ENCODE measurements around the gene MYT1. TPM values are rescaled to one million over a fixed set of nuclear protein-coding genes. Genes with fewer than 3 reads are reported as not detected.
A peak's percentile ranks its signal among the peaks of the same experiment; 100 is the strongest.

The MYT1 gene
- total and polyA plus RNA-seq, 2 of the 13 experiments (the other 11 are each of a cell fraction or from before 2014, with no cell fraction given), result 0.58 to 2.5 TPM

GRCh38 chr20:64188682-64189529 is 24.7 kb downstream of the MYT1 start (continued):
- 0 out of 2 replicates have a peak, but pooled peaks have one; percentile 2 for TF ChIP-seq STAG1 (CRISPR knock-in tag; IDR thresholded peaks at IDR 0.05)
- no peak for TF ChIP-seq ZNF781 (CRISPR knock-in tag; IDR thresholded peaks at IDR 0.05; ENCODE audit: borderline replicate concordance, not compliant biosample characterization)
- no peak for TF ChIP-seq HOXA7 (CRISPR knock-in tag; IDR thresholded peaks at IDR 0.05)
- TF ChIP-seq ZFP1 (CRISPR knock-in tag; IDR thresholded peaks at IDR 0.05), result no peak; the same call in 1 of the 2 replicates
- no peak for TF ChIP-seq SIN3B (IDR thresholded peaks at IDR 0.05; ENCODE audit: low read length)
- peak; percentile 2; the same call in 1 of the 2 replicates for TF ChIP-seq ZNF776 (CRISPR knock-in tag; IDR thresholded peaks at IDR 0.05)
- 0 out of 2 replicates have a peak, but pooled peaks have one; percentile 14 for TF ChIP-seq HINFP (CRISPR knock-in tag; IDR thresholded peaks at IDR 0.05; ENCODE audit: low read depth)
- TF ChIP-seq KDM5A (IDR thresholded peaks at IDR 0.05; ENCODE audit: borderline replicate concordance, low read length), result no peak; the same call in 1 of the 2 replicates
- TF ChIP-seq HMGA1 (CRISPR knock-in tag; conservative IDR thresholded peaks at IDR 0.05), result no peak
- TF ChIP-seq, protein P1, sequence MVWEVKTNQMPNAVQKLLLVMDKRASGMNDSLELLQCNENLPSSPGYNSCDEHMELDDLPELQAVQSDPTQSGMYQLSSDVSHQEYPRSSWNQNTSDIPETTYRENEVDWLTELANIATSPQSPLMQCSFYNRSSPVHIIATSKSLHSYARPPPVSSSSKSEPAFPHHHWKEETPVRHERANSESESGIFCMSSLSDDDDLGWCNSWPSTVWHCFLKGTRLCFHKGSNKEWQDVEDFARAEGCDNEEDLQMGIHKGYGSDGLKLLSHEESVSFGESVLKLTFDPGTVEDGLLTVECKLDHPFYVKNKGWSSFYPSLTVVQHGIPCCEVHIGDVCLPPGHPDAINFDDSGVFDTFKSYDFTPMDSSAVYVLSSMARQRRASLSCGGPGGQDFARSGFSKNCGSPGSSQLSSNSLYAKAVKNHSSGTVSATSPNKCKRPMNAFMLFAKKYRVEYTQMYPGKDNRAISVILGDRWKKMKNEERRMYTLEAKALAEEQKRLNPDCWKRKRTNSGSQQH (CRISPR knock-in tag; IDR thresholded peaks at IDR 0.05; ENCODE audit: low read depth), result no peak
- no peak for TF ChIP-seq MZF1 (CRISPR knock-in tag; IDR thresholded peaks at IDR 0.05; ENCODE audit: borderline replicate concordance)
- no peak for TF ChIP-seq MBNL3 (CRISPR knock-in tag; conservative IDR thresholded peaks at IDR 0.05)
- no peak for TF ChIP-seq ZMAT3 (CRISPR knock-in tag; conservative IDR thresholded peaks at IDR 0.05)
- TF ChIP-seq, protein P2, sequence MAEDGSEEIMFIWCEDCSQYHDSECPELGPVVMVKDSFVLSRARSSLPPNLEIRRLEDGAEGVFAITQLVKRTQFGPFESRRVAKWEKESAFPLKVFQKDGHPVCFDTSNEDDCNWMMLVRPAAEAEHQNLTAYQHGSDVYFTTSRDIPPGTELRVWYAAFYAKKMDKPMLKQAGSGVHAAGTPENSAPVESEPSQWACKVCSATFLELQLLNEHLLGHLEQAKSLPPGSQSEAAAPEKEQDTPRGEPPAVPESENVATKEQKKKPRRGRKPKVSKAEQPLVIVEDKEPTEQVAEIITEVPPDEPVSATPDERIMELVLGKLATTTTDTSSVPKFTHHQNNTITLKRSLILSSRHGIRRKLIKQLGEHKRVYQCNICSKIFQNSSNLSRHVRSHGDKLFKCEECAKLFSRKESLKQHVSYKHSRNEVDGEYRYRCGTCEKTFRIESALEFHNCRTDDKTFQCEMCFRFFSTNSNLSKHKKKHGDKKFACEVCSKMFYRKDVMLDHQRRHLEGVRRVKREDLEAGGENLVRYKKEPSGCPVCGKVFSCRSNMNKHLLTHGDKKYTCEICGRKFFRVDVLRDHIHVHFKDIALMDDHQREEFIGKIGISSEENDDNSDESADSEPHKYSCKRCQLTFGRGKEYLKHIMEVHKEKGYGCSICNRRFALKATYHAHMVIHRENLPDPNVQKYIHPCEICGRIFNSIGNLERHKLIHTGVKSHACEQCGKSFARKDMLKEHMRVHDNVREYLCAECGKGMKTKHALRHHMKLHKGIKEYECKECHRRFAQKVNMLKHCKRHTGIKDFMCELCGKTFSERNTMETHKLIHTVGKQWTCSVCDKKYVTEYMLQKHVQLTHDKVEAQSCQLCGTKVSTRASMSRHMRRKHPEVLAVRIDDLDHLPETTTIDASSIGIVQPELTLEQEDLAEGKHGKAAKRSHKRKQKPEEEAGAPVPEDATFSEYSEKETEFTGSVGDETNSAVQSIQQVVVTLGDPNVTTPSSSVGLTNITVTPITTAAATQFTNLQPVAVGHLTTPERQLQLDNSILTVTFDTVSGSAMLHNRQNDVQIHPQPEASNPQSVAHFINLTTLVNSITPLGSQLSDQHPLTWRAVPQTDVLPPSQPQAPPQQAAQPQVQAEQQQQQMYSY (CRISPR knock-in tag; IDR thresholded peaks at IDR 0.05), result no peak
- no peak; the same call in 1 of the 2 replicates for TF ChIP-seq ZBTB2 (CRISPR knock-in tag; IDR thresholded peaks at IDR 0.05; ENCODE audit: low read depth)
- TF ChIP-seq, protein P3, sequence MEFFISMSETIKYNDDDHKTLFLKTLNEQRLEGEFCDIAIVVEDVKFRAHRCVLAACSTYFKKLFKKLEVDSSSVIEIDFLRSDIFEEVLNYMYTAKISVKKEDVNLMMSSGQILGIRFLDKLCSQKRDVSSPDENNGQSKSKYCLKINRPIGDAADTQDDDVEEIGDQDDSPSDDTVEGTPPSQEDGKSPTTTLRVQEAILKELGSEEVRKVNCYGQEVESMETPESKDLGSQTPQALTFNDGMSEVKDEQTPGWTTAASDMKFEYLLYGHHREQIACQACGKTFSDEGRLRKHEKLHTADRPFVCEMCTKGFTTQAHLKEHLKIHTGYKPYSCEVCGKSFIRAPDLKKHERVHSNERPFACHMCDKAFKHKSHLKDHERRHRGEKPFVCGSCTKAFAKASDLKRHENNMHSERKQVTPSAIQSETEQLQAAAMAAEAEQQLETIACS (CRISPR knock-in tag; IDR thresholded peaks at IDR 0.05), result no peak
- TF ChIP-seq MLX (CRISPR knock-in tag; IDR thresholded peaks at IDR 0.05), result no peak
- no peak for TF ChIP-seq LBX2 (CRISPR knock-in tag; IDR thresholded peaks at IDR 0.05; ENCODE audit: borderline replicate concordance)

All from HepG2 (cell line).